Panc1 (cell line): ENCODE results near the gene MAP7. TPM values are rescaled to one million over a fixed set of nuclear protein-coding genes. Genes with fewer than 3 reads are reported as not detected.

Source experiments
- ATAC-seq: fragments of 200-7000 bp; cut with Tn5 transposase; 2 replicates; pipeline ENCODE4 v1.9.1; 2020; ENCODE audit warnings: mild to moderate bottlenecking, moderate library complexity
- BruUV-seq: library from RNA; stranded (reverse); fragments of 400-500 nt; replicated peaks from 2 replicates; lab custom pipeline; 2021; lab: Mats Ljungman, UMichigan
- CTCF ChIA-PET: fragments of 300-600 bp; sonication (Branson Sonifier 250); formaldehyde crosslinking; loops from one replicate; lab custom pipeline; 2022; ENCODE audit warnings: antibody characterized with exemption; lab: Charles Lee
- POLR2A ChIA-PET: fragments of 300-600 bp; sonication (Branson Sonifier 250); formaldehyde crosslinking; loops from one replicate; lab custom pipeline; 2022; ENCODE audit warnings: antibody characterized with exemption; lab: Charles Lee
- DNase-seq: peaks from one replicate; pipeline ENCODE4 v3.0.0-alpha.2; 2010; ENCODE audit warnings: low read depth, low spot score
- H3K27ac ChIP-seq: 2 replicates; pipeline ENCODE4 v1.5.1; 2011; ENCODE audit warnings: mild to moderate bottlenecking, low read length, inconsistent platforms
- H3K27me3 ChIP-seq: fragments of 200-500 bp; sonication (Bioruptor generic); 2 replicates; pipeline ENCODE4 v1.6.0; 2014; ENCODE audit warnings: low read length, inconsistent platforms; ENCODE audit not compliant: control insufficient read depth, insufficient read depth
- H3K36me3 ChIP-seq: fragments of 200-500 bp; sonication (Bioruptor generic); 2 replicates; pipeline ENCODE4 v1.5.1; 2014; ENCODE audit warnings: inconsistent platforms, mild to moderate bottlenecking, low read length, moderate library complexity; ENCODE audit not compliant: control insufficient read depth, insufficient read depth
- H3K4me1 ChIP-seq: 2 replicates; pipeline ENCODE4 v1.5.1; 2011; ENCODE audit warnings: inconsistent platforms, mild to moderate bottlenecking, low read length, moderate library complexity; ENCODE audit not compliant: control insufficient read depth, insufficient read depth
- H3K4me3 ChIP-seq, 2 experiments: 2 replicates each; pipeline ENCODE4 v1.5.1; 2011 to 2012; ENCODE audit warnings: low read depth in 2 of 2, low read length in 2 of 2, mild to moderate bottlenecking in 2 of 2, inconsistent platforms in 1 of 2, moderate library complexity in 1 of 2
- H3K9me3 ChIP-seq: fragments of 200-500 bp; sonication (Bioruptor generic); 2 replicates; pipeline ENCODE4 v1.5.1; 2014; ENCODE audit warnings: low read depth, mild to moderate bottlenecking, inconsistent platforms, low read length, moderate library complexity; ENCODE audit not compliant: control insufficient read depth, insufficient read depth
- CTCF ChIP-seq: fragments of 450-650 bp; IDR thresholded peaks from 2 replicates; pipeline ENCODE4 v1.5.1; 2017; ENCODE audit warnings: mild to moderate bottlenecking
- POLR2AphosphoS5 ChIP-seq: IDR thresholded peaks from 2 replicates; pipeline ENCODE4 v1.6.1; 2012; ENCODE audit warnings: mild to moderate bottlenecking, low read depth, low read length, moderate library complexity
- REST ChIP-seq, 2 experiments: IDR thresholded peaks; 2 replicates each; pipeline ENCODE4 v1.6.1; 2011 to 2012; ENCODE audit warnings: low read depth in 2 of 2, control low read depth in 1 of 2, low read length in 1 of 2, mild to moderate bottlenecking in 1 of 2, moderate library complexity in 1 of 2; ENCODE audit not compliant: insufficient read depth in 1 of 2
- SIN3A ChIP-seq: IDR thresholded peaks from 2 replicates; pipeline ENCODE4 v1.6.1; 2012; ENCODE audit warnings: low read depth, mild to moderate bottlenecking, low read length, moderate library complexity, borderline replicate concordance; ENCODE audit not compliant: insufficient read depth
- TCF7L2 ChIP-seq: IDR thresholded peaks from 2 replicates; pipeline ENCODE4 v1.6.1; 2011; ENCODE audit warnings: mild to moderate bottlenecking, low read depth, low read length, inconsistent platforms
- in situ Hi-C: cut with HindIII; loops from 2 replicates; pipeline ENCODE4 v1.10.0; 2016; ENCODE audit warnings: low sequenced_read_pairs, low pct_unique_long_range_greater_than_20kb
- intact Hi-C: fragments of 100-400 bp; cut with micrococcal nuclease; formaldehyde crosslinking; loops from one replicate; pipeline ENCODE4 v1.10.0; 2022; ENCODE audit not compliant: unreplicated experiment
- total RNA-seq: library from RNA; stranded (reverse); gene quantifications from one replicate; pipeline ENCODE4 v1.2.1, GENCODE V29; 2021; ENCODE audit not compliant: unreplicated experiment

The MAP7 gene
- total RNA-seq, 1 experiment from 2014 or later = 1.8 TPM

- Histone ChIP-seq H3K9me3 (no peaks in the 10 kb centered on the region), H3K4me3 (no peak overlapping the region), H3K36me3 (no peaks in the 10 kb centered on the region), H3K27ac (no peak overlapping the region), H3K4me1 (no peaks in the 10 kb centered on the region), H3K27me3 (no peaks in the 10 kb centered on the region)
- in situ Hi-C loops (no loop called here), intact Hi-C loops (no loop called here)
- ChIA-PET POLR2A (no interaction called here), CTCF (no interaction called here)
- TF ChIP-seq REST (IDR thresholded peaks at IDR 0.05; ENCODE audit: insufficient read depth in 1 of 2, low read depth in 2 of 2, low read length in 1 of 2) = no peak
- TF ChIP-seq SIN3A = no peak
- no peak for TF ChIP-seq POLR2AphosphoS5
- TF ChIP-seq TCF7L2 = no peak
- TF ChIP-seq CTCF = no peak
- no TSS peak for BruUV-seq
- DNase-seq (no peak), ATAC-seq (no peak)
Observed at GRCh38 chr6:136535880-136536650, 14.2 kb downstream of the MAP7 start.

GRCh38 chr6:136535017-136535765, 15.0 kb downstream of the MAP7 start:
- Histone ChIP-seq H3K4me3 (no peak overlapping the region), H3K27ac (no peak overlapping the region), H3K4me1 (no peaks in the 10 kb centered on the region), H3K36me3 (no peaks in the 10 kb centered on the region), H3K9me3 (no peaks in the 10 kb centered on the region), H3K27me3 (no peaks in the 10 kb centered on the region)
- ATAC-seq (no peak), DNase-seq (no peak)
- in situ Hi-C loops (no loop called here), intact Hi-C loops (no loop called here)
- BruUV-seq = no TSS peak
- TF ChIP-seq TCF7L2 (no peak), POLR2AphosphoS5 (no peak), REST (IDR thresholded peaks at IDR 0.05; ENCODE audit: insufficient read depth in 1 of 2, low read depth in 2 of 2, low read length in 1 of 2) (no peak), SIN3A (no peak), CTCF (no peak)
- CTCF ChIA-PET = interaction anchor here (0.7 kb wide), 1 partner anchor 12 kb away, joined by 3 read pairs; no protein-coding TSS in a partner anchor
- POLR2A ChIA-PET = no interaction called here
